CD4-positive, alpha-beta T cell treated with Interleukin-17A for 1 hour (primary cell): Measurements from ENCODE around the gene ITGAV.

Experiments used
- DNase-seq: peaks from one replicate; pipeline ENCODE4 v3.0.0-alpha.2; 2020

ITGAV gene

GRCh38 chr2:186687807-186688211 is 98.0 kb downstream of the ITGAV start:
- DNase-seq: no peak

- no peak for DNase-seq
Observed at GRCh38 chr2:186688813-186689212, 99.0 kb downstream of the ITGAV start.

- DNase-seq: no peak
Observed at GRCh38 chr2:186690786-186691185, 100.9 kb downstream of the ITGAV start.

GRCh38 chr2:186691231-186691630 is 101.4 kb downstream of the ITGAV start:
- DNase-seq: no peak

GRCh38 chr2:186691900-186692299 is 102.0 kb downstream of the ITGAV start:
- no peak for DNase-seq

GRCh38 chr2:186693446-186693832 is 103.6 kb downstream of the ITGAV start:
- DNase-seq: no peak

GRCh38 chr2:186695081-186695756 is 105.4 kb downstream of the ITGAV start:
- no peak for DNase-seq

GRCh38 chr2:186696290-186696689 is 106.4 kb downstream of the ITGAV start:
- DNase-seq: no peak

GRCh38 chr2:186696804-186697203 is 106.9 kb downstream of the ITGAV start:
- DNase-seq: no peak

- DNase-seq: no peak
Observed at GRCh38 chr2:186697536-186697935, 107.7 kb downstream of the ITGAV start.

GRCh38 chr2:186699742-186700141 is 109.9 kb downstream of the ITGAV start:
- no peak for DNase-seq

- no peak for DNase-seq
Observed at GRCh38 chr2:186702006-186702405, 112.2 kb downstream of the ITGAV start.

GRCh38 chr2:186702501-186702900 is 112.6 kb downstream of the ITGAV start:
- DNase-seq: no peak

GRCh38 chr2:186704897-186705296 is 115.0 kb downstream of the ITGAV start:
- DNase-seq: no peak

- DNase-seq: no peak
Observed at GRCh38 chr2:186709529-186710450, 119.9 kb downstream of the ITGAV start.

GRCh38 chr2:186713691-186714090 is 123.8 kb downstream of the ITGAV start:
- no peak for DNase-seq

- DNase-seq: no peak
Observed at GRCh38 chr2:186714611-186715010, 124.8 kb downstream of the ITGAV start.

- DNase-seq: no peak
Observed at GRCh38 chr2:186716004-186716403, 126.1 kb downstream of the ITGAV start.

GRCh38 chr2:186716899-186717298 is 127.0 kb downstream of the ITGAV start:
- DNase-seq: no peak

GRCh38 chr2:186717320-186718007 is 127.6 kb downstream of the ITGAV start:
- no peak for DNase-seq

- no peak for DNase-seq
Observed at GRCh38 chr2:186718122-186718521, 128.3 kb downstream of the ITGAV start.

- no peak for DNase-seq
Observed at GRCh38 chr2:186718903-186719302, 129.0 kb downstream of the ITGAV start.

- no peak for DNase-seq
Observed at GRCh38 chr2:186721956-186722355, 132.1 kb downstream of the ITGAV start.

- DNase-seq: no peak
Observed at GRCh38 chr2:186724736-186725135, 134.9 kb downstream of the ITGAV start.
